ENCODE results near the gene RALY.
A peak's percentile ranks its signal among the peaks of the same experiment; 100 is the strongest.

Gene RALY

GRCh38 chr20:33990075-33990474 is 3.6 kb upstream of the RALY start:
- DNase-seq, result no peak

DNA sequence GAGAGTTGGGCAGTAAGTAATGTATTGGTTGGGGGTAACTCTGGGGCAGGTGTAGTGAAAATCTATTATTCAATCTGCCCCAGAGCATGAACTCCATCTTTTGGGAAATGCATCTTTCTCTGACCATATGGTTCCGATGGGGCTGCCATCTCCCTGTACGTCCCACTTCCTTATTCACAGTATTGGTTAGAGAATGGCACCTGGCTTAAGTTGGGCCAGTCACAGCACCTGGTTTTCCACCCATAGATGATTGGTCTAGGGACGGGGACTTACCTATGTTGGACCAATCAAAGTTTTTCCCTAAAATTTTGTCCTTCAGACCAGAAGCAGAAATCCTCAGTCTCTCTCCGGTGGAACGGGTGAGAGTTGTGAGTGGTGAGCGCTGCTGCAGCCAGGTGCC is 2.2 kb upstream of the RALY start:
- DNase-seq, result no peak

- DNase-seq, result no peak
Measured at GRCh38 chr20:33992145-33992922, 1.4 kb upstream of the RALY start.

- DNase-seq, result peak; percentile 98
Measured at GRCh38 chr20:33992923-33993575, 662 bp upstream of the RALY start.

- peak; percentile 69 for DNase-seq
Measured at GRCh38 chr20:33994222-33994913, 657 bp downstream of the RALY start.

- DNase-seq, result no peak
Measured at GRCh38 chr20:33995053-33995831, 1.5 kb downstream of the RALY start.

GRCh38 chr20:33999025-33999649 is 5.4 kb downstream of the RALY start:
- no peak for DNase-seq

DNA sequence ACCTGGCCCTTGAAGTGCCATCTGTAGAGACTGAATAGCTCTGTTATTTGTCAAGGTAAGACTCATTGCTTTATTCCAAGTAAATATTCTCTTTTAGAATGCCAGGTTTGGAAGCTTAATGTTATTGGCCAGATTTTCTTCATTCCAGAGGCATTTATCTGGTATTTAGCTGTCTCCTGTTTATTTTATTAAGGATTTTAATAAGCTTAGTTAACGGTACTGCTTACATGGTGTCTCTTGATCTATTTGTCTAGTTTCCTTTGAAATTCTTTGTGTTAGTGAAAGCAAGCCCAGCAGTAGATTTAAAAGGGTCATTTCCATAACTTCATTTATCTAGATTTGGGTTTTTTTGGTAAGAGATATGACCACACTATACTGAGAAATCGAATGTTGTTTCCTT is 7.7 kb downstream of the RALY start:
- DNase-seq, result no peak

DNA sequence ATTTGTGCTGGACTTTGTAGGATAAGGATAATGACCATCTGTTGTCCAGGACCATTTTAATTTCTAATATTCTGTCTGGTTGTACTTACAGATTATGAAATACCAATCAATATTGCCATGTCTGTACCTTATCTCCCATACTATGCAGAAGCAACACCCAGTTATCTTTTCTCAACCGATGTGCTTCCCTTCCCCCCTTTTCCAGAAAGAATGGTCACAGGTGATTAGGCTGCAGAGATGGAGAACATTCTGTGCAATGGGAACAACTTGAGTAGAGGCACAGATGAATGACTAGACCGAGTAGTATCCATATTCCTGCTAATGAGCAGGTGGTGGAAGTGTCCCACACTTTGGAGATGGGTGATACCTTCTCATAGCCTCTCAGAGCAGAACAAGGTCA is 10.5 kb downstream of the RALY start:
- no peak for DNase-seq

GRCh38 chr20:34004790-34005457 is 11.2 kb downstream of the RALY start:
- no peak for DNase-seq

DNA sequence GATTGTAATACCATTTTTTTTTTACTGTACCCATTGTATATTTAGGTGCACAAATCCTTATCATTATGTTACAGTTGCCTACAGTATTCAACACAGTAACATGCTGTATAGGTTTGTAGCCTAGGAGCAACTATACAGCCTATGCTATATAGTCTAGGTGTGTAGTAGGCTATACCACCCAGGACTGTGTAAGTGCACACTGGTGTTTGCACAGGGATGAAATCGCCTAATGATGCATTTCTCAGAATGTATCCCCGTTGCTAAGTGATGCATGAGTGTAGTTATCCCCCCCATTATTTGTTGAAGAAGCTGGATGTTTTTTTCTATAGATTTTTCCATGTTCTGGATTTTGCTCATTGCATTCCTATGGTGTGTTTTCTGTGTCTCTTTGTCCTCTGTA is 12.9 kb downstream of the RALY start:
- no peak for DNase-seq

DNA sequence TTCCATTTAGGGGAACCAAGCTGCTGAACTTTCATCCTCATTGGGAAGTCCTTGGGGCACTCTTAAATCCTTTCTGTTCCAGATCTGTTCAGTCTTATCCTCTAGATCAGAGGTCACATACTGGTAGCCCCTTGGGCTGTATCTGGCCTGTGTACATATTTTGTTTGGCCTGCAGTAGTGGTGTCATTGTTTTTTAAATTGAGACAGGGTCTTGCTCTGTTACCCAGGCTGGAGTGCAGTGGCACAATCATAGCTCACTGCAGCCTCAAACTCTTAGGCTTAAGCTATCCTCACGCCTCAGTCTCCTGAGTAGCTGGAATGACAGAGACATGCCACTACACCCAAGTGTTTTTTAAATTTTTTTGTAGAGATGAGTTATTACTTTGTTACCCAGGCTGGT is 14.8 kb downstream of the RALY start:
- no peak for DNase-seq

- no peak for DNase-seq
Measured at GRCh38 chr20:34010405-34010931, 16.8 kb downstream of the RALY start.

DNA sequence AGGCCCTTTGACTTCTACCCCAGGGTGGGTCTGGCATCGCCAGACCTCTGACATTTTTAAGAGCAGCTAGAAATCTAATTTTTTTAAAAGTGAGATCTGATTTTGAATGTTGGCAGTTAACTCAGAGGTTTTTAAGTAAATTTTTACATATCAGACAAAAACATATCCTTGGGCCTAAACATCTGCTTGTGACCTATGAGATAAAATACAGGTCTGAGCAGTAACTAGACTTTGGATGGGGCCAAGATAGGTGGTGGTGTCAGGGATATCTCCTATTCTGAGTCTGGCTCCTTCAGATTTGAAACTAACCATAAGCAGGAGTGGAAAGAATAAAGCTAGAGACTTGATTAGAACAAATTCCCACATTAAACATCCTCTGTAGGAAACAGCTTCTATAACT is 17.6 kb downstream of the RALY start:
- no peak for DNase-seq

DNA sequence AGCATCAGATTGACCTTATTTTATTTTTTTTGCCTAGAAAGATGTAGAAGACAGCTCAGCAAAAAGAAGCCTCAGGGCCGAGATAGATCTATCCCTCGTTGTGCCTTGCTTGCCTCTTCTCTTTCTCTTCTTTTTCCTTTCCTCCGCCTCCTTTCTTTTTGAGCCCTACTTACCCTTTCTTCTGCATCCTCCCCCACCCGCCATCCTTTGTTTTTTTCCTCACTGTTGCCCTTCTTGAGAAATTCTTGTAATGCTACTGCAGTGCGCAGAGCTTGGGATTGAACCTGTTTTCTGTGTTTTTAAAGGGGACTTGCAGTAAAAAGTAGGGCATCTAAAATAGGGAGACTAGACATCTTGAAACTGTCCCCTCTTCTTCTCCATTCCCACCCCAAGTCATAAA is 18.6 kb downstream of the RALY start:
- no peak for DNase-seq

DNA sequence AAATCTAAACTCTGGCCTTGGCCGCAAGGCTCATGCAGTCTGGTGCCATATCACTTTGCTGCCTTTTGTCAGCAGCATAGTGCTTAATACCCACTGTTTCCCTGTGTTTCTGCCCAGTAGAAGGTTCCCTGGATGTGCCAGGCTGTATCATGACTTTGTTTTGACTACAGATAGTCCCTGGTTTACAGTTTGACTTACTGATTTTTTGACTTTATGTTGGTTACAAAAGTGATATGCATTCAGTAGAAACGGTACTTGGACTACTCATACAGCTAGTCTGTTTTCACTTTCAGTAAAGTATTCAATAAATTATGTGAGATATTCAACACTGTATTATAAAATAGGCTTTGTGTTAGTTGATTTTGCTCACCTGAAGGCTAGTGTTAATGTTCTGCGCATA is 19.0 kb downstream of the RALY start:
- DNase-seq, result no peak

DNA sequence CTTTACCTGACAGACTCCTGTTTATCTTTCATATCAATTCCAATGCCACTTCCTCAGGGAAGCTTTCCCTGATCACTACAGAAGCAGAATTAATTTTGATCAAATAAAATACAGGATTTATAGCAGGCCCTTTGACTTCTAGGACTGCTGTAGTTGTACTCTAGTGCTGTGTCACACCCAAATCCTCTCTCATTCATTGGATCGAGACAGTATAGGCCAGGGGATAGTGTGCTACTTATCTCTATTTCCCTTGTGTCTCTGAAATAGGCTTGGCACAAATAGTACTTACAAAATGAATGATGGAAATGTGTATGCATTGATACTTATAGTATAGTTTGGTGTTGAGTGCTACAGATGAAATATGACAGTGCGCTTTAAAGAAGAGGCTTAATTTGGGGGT is 19.8 kb downstream of the RALY start:
- DNase-seq, result no peak

GRCh38 chr20:34014878-34015277 is 21.2 kb downstream of the RALY start:
- no peak for DNase-seq

DNA sequence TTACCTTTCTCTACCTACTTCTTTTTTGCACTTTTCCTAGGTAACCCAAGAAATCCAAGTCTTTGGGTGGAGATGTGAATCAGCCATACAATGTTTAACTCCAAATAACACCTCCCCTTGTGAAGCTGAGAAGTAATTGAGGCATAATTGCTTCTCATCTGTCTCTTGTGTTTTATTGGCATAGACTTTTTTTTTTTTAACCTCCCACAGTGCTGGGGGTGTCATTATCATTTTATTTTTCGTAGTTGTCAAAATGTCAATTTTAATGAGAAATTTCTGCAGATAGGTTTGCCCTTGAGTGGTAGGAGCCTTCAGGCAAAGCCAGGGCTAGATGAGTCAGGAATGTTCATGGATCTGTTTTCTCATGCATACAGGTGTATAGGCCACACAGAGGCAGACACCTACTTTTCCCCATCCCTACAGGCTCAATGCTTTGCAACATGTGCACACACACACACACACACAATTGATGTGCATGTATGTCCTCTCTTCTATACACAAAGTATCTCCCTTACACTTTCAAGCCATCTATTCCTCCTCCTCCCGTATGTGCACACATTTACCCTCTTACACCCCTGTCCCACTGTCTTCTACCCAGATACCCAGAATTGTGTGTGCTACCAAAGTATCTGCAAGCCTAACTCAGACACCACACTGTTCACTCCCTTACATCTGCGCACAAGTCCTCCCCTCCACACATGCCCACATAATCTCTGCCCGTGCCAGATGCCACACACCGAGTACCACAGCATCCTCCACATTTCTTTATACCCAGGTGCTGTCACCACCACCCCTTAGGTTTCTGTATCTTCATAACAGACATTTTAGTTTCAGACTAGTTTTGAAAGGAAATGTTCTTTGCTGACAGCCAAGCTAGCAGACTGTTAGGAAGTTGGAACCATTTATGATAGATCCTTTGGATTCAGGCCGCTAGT is 22.0 kb downstream of the RALY start:
- DNase-seq, result no peak

DNA sequence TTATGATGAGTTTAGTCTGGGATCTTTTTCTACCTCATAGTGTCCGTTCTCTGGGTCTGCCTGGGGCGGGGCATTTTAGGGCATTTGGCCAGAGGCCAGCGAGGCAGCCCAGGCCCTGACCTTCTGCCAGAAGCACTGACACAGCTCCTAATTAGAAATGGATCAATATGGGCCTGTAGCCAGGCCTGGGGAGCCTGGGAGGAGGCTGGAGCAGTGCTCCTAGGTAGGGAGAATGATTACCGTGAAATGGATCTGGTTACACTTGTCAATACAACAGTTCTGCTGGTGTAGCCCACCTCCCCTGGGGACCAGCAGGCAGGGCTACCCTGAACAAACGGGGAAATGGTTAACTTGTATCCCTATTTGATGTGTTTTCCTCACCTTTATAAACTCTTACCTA is 23.0 kb downstream of the RALY start:
- DNase-seq, result no peak

GRCh38 chr20:34017610-34018009 is 23.9 kb downstream of the RALY start:
- no peak for DNase-seq
